HG02571 (cell line): ENCODE results near the gene SLC35F6.

ENCODE experiments used
- ATAC-seq: cut with Tn5 transposase; IDR thresholded peaks from one replicate; pipeline ENCODE4 v1.9.1; 2021; ENCODE audit warnings: mild to moderate bottlenecking, moderate library complexity; ENCODE audit not compliant: unreplicated experiment

SLC35F6 gene

GRCh38 chr2:26816893-26817292 is 52.8 kb downstream of the SLC35F6 start:
- ATAC-seq: no peak

- ATAC-seq: no peak
These were observed 54.2 kb downstream of the SLC35F6 start for GRCh38 chr2:26818255-26818654.

- no peak for ATAC-seq
These were observed 54.9 kb downstream of the SLC35F6 start for GRCh38 chr2:26818972-26819371.

GRCh38 chr2:26820932-26821331 is 56.8 kb downstream of the SLC35F6 start:
- no peak for ATAC-seq

GRCh38 chr2:26822877-26823276 is 58.8 kb downstream of the SLC35F6 start:
- no peak for ATAC-seq
